SK-N-SH treated with all-trans-retinoic acid at 6 μM for 48 hours (cell line): Measurements from ENCODE around the gene RASIP1.

Experiments used
- ATAC-seq: fragments of 200-7000 bp; cut with Tn5 transposase; 3 replicates; pipeline ENCODE4 v1.9.1; 2020; ENCODE audit warnings: mild to moderate bottlenecking, moderate library complexity
- ARNTL ChIP-seq: fragments of 450-650 bp; formaldehyde crosslinking; IDR thresholded peaks from 2 replicates; pipeline ENCODE4 v1.5.0; 2020; ENCODE audit warnings: low read depth, mild to moderate bottlenecking, moderate library complexity, borderline replicate concordance
- CREB5 ChIP-seq: fragments of 250-450 bp; sonication (Bioruptor Pico); IDR thresholded peaks from 2 replicates; pipeline ENCODE4 v1.5.1; 2020; ENCODE audit warnings: low read depth, mild to moderate bottlenecking, moderate library complexity
- CSDC2 ChIP-seq: fragments of 250-450 bp; sonication (Bioruptor Pico); IDR thresholded peaks from 2 replicates; pipeline ENCODE4 v1.5.0; 2020; ENCODE audit warnings: mild to moderate bottlenecking, moderate library complexity
- CSRNP3 ChIP-seq: fragments of 250-450 bp; sonication (Bioruptor Pico); IDR thresholded peaks from 2 replicates; pipeline ENCODE4 v1.5.1; 2021; ENCODE audit warnings: mild to moderate bottlenecking, moderate library complexity
- ESRRG ChIP-seq: fragments of 250-450 bp; sonication (Bioruptor Pico); IDR thresholded peaks from 2 replicates; pipeline ENCODE4 v1.6.1; 2021; ENCODE audit warnings: mild to moderate bottlenecking
- GLIS3 ChIP-seq: fragments of 250-450 bp; sonication (Bioruptor Pico); IDR thresholded peaks from 2 replicates; pipeline ENCODE4 v1.5.0; 2020; ENCODE audit warnings: mild to moderate bottlenecking, moderate library complexity
- OSR1 ChIP-seq: fragments of 250-450 bp; sonication (Bioruptor Pico); IDR thresholded peaks from 2 replicates; pipeline ENCODE4 v1.8.0; 2022; ENCODE audit warnings: moderate library complexity, mild to moderate bottlenecking, inconsistent platforms
- PATZ1 ChIP-seq: fragments of 250-450 bp; sonication (Bioruptor Pico); IDR thresholded peaks from 2 replicates; pipeline ENCODE4 v1.8.0; 2020; ENCODE audit warnings: mild to moderate bottlenecking, moderate library complexity, borderline replicate concordance
- POU6F1 ChIP-seq: fragments of 250-450 bp; sonication (Bioruptor Pico); IDR thresholded peaks from 2 replicates; pipeline ENCODE4 v1.8.0; 2021; ENCODE audit warnings: low read depth, mild to moderate bottlenecking, moderate library complexity, borderline replicate concordance
- PPARA ChIP-seq: fragments of 250-450 bp; sonication (Bioruptor Pico); IDR thresholded peaks from 2 replicates; pipeline ENCODE4 v1.5.0; 2020; ENCODE audit warnings: mild to moderate bottlenecking, borderline replicate concordance
- RARB ChIP-seq: fragments of 250-450 bp; sonication (Bioruptor Pico); IDR thresholded peaks from 2 replicates; pipeline ENCODE4 v1.8.0; 2021; ENCODE audit warnings: mild to moderate bottlenecking, moderate library complexity
- SNAI2 ChIP-seq: fragments of 250-450 bp; sonication (Bioruptor Pico); IDR thresholded peaks from 2 replicates; pipeline ENCODE4 v1.5.0; 2020; ENCODE audit warnings: mild to moderate bottlenecking, moderate library complexity
- TOX ChIP-seq: fragments of 250-450 bp; sonication (Bioruptor Pico); IDR thresholded peaks from 2 replicates; pipeline ENCODE4 v1.8.0; 2021; ENCODE audit warnings: mild to moderate bottlenecking, moderate library complexity, borderline replicate concordance
- TSHZ2 ChIP-seq: fragments of 250-450 bp; sonication (Bioruptor Pico); IDR thresholded peaks from 2 replicates; pipeline ENCODE4 v1.5.0; 2020; ENCODE audit warnings: mild to moderate bottlenecking, moderate library complexity
- ZC3H10 ChIP-seq: fragments of 250-450 bp; sonication (Bioruptor Pico); IDR thresholded peaks from 2 replicates; pipeline ENCODE4 v1.5.1; 2021; ENCODE audit warnings: mild to moderate bottlenecking, moderate library complexity
- ZFP30 ChIP-seq: fragments of 450-650 bp; formaldehyde crosslinking; IDR thresholded peaks from 2 replicates; pipeline ENCODE4 v1.5.0; 2022; ENCODE audit warnings: mild to moderate bottlenecking, moderate library complexity
- ZNF565 ChIP-seq: fragments of 450-650 bp; formaldehyde crosslinking; conservative IDR thresholded peaks from 2 replicates; pipeline ENCODE4 v1.5.0; 2020; ENCODE audit warnings: low read depth, mild to moderate bottlenecking, moderate library complexity
- ZNF70 ChIP-seq: fragments of 450-650 bp; formaldehyde crosslinking; IDR thresholded peaks from 2 replicates; pipeline ENCODE4 v1.5.0; 2020; ENCODE audit warnings: mild to moderate bottlenecking, moderate library complexity
- ZNF8 ChIP-seq: fragments of 450-650 bp; formaldehyde crosslinking; IDR thresholded peaks from 2 replicates; pipeline ENCODE4 v1.5.0; 2020; ENCODE audit warnings: mild to moderate bottlenecking, moderate library complexity

Gene RASIP1

GRCh38 chr19:48746110-48746509 lies 5.7 kb upstream of the RASIP1 start (continued):
- TF ChIP-seq TSHZ2 (CRISPR knock-in tag) (no peak), ZNF70 (CRISPR knock-in tag) (no peak), ESRRG (CRISPR knock-in tag) (no peak), ZNF8 (CRISPR knock-in tag) (no peak), PATZ1 (CRISPR knock-in tag) (no peak)

- TF ChIP-seq RARB (CRISPR knock-in tag), result no peak
- no peak for TF ChIP-seq POU6F1 (CRISPR knock-in tag)
- no peak for TF ChIP-seq CSRNP3 (CRISPR knock-in tag)
- TF ChIP-seq ARNTL (CRISPR knock-in tag), result no peak
- TF ChIP-seq ZFP30 (CRISPR knock-in tag), result no peak
- no peak for TF ChIP-seq ZNF565 (CRISPR knock-in tag)
- TF ChIP-seq ZC3H10 (CRISPR knock-in tag), result no peak
- TF ChIP-seq, all 23 proteins: peak for 0
- peak; percentile 70 for ATAC-seq
These were observed 5.0 kb upstream of the RASIP1 start for GRCh38 chr19:48745208-48745995.

GRCh38 chr19:48742096-48742495 lies 1.7 kb upstream of the RASIP1 start:
- TF ChIP-seq ZNF70 (CRISPR knock-in tag), result no peak
- TF ChIP-seq TSHZ2 (CRISPR knock-in tag), result no peak
- TF ChIP-seq TOX (CRISPR knock-in tag), result no peak
- no peak for TF ChIP-seq ARNTL (CRISPR knock-in tag)
- no peak for TF ChIP-seq ZNF565 (CRISPR knock-in tag)
- no peak for TF ChIP-seq POU6F1 (CRISPR knock-in tag)
- no peak for TF ChIP-seq SNAI2 (CRISPR knock-in tag)
- no peak for TF ChIP-seq CSDC2
- TF ChIP-seq ZC3H10 (CRISPR knock-in tag), result no peak
- TF ChIP-seq OSR1, result no peak
- no peak for TF ChIP-seq CREB5
- TF ChIP-seq CSRNP3 (CRISPR knock-in tag), result no peak
- TF ChIP-seq ZFP30 (CRISPR knock-in tag), result no peak
- TF ChIP-seq PPARA (CRISPR knock-in tag), result no peak
- TF ChIP-seq GLIS3 (CRISPR knock-in tag), result no peak
- TF ChIP-seq, all 23 proteins: peak for 0
- ATAC-seq, result no peak
